OCI-M1 (cell line): ENCODE results near the gene HOXA11.

Source experiments
- DNase-seq: peaks from one replicate; lab custom pipeline; 2025; lab: John Stamatoyannopoulos, UW

Gene HOXA11

DNA sequence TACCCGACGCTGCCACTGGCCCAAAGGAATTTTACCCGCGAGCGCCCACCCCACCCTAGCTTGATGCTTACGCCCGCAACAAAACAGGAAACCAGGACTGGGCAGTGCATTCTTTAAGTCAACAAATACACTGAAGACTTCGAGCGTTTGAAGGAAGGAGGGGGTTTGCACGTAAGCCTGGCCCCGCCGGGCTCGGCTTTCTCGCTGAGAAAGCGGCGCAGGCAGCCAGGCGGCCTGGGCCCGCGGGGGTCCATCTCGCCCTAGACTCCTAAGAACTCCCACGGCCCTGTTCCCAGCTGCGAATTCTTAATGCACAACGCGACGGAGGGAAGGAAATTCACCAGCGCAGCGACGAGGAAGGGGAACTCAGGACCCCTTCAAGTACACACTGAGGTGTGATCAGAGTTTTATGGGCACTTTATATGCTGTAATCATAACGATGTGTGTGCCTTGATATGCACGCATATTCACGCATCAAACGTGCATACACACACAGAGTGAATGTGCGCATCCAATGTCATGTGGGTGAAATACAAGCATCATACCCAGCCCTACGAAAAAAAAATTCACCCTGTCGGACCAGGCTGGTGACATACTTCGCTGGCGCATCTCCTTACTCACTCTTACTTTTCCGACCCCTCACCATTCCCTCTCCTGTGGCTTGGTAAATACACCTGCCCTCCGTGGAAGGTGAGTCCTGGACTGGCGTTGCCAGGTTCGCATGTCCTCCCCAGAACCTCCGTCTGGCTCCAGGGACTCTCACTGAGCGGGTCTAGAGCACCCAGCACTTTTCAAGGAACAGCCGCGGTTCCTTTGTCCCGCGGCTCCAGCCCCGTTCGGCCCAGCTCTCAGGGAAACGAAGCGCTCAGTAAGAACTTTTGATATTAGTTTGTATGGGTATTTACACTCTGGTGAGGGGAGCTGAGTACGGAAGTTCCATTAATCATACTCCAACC lies 20.6 kb upstream of the HOXA11 start:
- no peak for DNase-seq

DNA sequence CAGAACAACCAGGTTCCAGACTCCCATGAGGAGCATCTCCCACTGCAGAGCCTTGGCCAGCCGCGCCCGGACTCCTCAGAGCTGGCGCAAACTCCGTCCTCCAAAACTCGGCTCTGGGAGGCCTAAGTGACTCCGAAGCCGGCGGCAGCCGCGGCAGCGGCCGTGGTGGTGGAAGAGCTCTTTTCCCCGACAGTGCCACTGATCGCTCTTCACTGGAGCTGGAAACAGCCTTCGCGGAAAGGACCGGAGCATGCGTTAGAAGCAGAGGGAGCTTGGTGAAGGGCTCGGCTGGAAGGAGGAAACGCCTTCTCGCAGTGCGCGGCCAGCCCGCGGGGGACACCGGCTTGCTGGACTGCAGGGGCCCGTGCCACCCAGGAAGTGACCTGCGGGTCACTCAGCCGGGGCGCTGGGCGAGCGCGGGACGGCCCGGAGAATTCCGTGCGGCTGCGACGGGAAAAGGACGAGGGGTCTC lies 19.9 kb upstream of the HOXA11 start:
- DNase-seq, result no peak

GRCh38 chr7:27203964-27204594 lies 19.0 kb upstream of the HOXA11 start:
- DNase-seq, result no peak

DNA sequence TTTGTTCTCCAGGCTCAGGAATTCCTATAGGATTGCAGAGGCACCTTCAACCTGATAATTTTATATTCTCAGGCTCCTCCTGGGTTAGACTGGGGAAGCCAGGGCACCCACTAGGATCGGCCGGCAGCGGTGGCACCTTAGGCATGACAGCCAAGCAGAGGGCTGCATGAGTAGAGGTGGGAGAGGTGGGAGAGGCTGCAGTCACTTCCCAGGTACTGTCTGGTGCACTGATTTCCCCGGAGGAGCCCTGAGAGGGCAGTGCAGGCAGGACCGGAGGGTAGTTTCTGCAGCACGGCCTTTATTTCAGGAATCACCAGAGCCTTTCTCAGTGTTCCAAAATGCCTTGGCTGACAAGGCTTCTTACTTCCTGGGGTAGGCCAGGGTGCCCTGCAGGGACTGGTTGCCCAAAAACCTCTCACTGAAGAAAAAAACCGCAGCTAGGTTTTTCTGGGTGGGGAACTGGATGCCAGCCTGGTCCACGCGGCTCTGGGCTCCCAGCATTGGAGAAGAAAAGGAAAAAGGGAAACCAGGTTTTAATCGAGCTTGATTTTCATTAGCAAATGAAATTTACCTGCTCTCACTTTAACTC lies 18.4 kb upstream of the HOXA11 start:
- no peak for DNase-seq

GRCh38 chr7:27202862-27203134 lies 17.8 kb upstream of the HOXA11 start:
- no peak for DNase-seq

- DNase-seq, result no peak
These were observed 17.2 kb upstream of the HOXA11 start for GRCh38 chr7:27202018-27202861.

DNA sequence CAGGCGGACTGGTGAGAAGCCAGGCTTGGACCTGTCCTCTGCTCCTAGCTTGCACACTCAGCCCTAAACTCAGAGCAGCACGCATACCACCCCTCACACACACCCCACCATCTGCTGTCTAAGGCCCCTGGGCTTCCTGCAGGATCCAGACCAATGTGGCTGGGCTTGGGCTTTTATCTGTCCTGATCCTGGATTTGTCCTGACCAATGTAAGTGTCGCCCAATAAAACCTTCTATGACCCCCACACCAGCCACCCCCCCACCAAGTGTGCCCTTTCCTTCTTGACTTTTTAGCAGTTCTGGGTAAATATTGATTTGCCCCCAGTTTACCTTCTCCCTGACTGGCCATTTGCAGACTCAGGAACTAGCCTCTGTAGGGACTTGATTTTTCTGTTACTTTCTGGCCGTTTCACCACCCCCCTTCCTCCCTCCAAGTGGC lies 16.6 kb upstream of the HOXA11 start:
- no peak for DNase-seq

GRCh38 chr7:27200761-27201579 lies 15.9 kb upstream of the HOXA11 start:
- no peak for DNase-seq

GRCh38 chr7:27199849-27200760 lies 15.1 kb upstream of the HOXA11 start, which contains the start of gene HOXA13:
TSS of gene HOXA13 (minus strand) at chr7:27200091. CDS start at chr7:27200077, 14 bp downstream.
- DNase-seq, result no peak

DNA sequence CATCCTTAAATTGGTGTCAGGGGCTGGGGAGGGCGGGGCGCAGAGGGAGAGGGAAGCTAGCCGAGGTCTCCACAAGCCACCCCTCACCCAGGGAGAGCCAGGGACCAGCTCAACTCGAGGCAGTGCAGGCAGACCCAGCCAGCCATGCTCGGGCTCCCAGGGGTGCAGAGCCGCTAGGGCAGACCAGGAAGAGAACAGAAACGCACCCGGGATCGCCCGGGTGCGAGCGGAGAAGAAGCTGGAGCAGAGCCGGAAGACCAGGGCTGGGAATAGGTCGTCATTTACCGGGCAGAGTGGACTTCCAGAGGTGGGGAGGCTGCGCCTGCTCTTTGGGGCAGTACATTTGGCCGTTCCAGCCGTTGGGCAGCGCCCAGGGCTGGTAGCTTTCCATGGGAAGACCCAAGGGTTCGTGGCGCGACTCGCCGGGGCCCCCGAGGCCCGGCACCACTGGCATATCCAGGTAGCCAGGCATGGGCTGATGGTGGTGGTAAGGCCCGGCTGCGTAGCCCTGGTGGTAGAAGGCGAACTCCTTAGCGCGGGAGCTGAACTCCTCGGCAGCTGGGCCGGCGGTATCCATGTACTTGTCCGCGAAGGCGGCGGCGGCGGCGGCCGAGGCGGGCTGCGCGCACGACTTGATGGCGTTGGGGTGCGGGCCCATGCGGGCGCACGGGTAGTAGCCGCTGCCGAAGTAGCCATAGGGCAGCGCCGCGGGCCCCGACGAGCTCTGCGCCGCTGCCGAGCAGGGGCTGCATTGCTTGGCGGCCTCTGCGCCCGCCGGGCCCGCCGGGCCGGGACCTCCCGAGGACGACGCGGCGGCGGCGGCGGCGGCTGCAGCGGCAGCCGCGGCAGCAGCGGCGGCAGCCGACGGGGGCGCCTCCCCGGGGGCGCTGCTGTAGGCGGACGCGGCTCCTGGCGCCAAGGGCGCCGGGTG lies 14.1 kb upstream of the HOXA11 start:
- no peak for DNase-seq

- no peak for DNase-seq
These were observed 13.3 kb upstream of the HOXA11 start for GRCh38 chr7:27198138-27198841.

DNA sequence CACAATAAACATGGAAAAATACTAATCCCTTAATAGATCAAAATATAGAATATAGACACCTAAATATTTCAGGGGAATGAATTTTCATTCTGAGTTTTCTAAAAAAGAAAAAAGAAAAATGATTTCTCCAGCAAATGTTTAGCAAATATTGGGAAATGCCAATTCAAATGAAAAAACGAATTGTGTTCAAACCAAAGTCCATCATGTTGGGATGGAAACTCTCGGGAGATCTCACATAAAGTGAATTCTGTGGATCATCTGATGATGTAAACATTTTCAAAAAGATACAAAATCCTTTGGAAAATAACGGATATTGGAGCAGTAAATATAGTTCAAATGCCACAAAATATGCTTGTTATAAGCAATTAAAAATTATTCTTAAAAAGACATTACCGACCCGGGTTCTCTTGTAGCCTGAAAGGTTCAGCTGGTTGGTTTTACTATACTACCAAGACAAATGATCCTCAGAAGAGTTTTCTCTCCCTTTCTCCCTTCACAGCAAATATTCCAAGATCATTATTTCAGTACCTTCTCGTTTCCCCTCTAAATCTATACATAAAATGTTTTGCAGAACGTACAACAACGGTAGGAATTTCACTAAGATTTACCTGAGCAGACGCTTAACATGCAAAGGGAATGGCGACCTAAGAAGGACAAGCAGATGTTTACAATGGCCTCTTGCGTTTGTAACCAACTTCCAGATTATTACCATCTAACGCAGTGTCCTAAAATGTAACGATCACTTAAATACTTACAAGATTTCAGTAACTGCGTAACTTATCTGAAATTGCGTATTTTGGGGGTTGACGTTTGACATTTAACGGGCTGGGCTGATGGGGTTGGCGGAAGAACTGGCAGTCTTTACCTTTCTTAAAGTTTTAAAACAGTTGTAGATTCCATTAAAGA lies 12.4 kb upstream of the HOXA11 start:
- DNase-seq, result no peak

GRCh38 chr7:27196287-27196767 lies 11.3 kb upstream of the HOXA11 start:
- peak; percentile 74 for DNase-seq

DNA sequence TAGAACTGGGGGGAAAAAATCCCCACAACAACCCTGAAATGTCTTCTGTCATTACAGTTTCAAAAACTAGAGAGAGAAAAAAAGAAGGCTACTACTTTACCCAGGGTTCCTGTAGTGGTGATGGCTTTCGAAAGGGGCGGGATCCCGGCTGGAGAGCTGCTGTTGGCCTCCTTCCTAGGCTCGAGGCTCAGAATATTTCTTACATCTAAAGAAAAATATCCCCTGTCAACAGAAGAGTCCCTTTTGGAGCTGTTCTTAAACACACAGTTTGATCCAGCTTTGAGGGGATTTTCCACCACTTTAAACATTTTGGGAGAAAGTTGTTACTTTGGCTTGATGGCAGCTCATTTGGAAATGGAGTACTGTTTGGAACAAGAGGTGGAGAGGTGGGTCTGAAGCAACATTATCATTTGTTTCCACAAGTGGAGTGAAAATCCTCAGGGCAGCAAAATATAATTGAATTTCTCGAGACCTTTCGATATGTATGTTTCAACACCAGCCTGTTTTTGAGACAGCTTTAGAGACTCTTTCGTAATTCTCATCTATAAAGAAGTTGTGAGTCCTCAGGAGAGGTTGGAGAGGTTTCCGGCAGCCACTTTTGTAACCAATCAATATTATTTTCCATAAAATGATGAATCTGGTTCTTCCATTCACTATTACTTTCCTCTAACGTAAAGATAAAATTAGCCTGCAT lies 9.8 kb upstream of the HOXA11 start:
- no peak for DNase-seq

DNA sequence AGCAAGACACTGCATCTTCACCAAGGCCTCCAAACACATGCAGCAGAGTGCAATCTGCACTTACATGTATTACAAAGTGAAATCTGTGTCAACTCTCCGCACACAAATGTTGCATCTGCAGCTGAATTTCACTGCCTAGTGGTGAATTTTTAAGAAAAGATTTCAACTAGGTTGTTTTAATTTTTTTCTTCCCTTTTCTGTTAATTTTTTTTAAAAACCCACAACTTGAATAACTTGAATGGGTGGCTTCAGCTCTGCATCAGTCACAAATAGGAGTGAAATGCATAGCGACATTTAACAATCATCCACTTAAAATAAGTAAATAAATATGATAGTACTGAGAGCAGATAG lies 8.9 kb upstream of the HOXA11 start:
- no peak for DNase-seq

DNA sequence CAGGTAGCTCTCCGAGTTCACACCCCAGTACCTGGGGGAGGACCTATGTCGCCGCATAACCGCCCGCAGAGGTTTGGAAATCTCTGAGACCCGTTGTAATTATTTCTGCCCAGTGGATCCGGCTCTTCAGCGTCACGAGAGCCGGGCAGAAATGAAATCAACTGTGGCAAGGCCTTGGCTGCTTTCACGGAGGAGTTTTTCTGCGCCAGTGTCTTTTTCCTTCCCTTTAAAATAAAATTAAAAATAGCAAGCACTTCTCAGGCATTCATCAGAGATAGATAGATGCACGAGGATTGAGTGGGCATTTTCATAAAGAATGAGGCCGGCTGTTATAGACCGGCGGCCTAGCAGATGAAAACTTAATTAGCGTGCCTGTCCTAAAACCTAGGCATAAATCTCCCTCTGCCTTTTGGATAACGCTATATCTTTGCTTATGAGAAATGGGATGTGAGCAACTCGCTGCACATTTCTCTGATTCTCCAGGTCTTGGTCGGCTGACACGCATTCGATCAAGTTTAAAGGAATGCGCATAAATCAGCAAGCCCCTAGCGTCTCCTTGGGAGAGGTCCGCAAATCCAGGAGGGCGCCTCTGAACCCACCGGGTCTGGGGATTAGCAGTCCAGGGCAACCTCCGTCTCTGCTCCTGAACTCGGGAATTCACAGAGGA lies 8.4 kb upstream of the HOXA11 start:
- DNase-seq, result no peak
